Pancreas (tissue), 10 donors: ENCODE measurements around the gene SMARCC2. TPM values are rescaled to one million over a fixed set of nuclear protein-coding genes. Genes with fewer than 3 reads are reported as not detected.
A peak's percentile ranks its signal among the peaks of the same experiment; 100 is the strongest.

Experiments used
- ATAC-seq, 4 donors: fragments of 200-7000 bp; cut with Tn5 transposase; one replicate each; pipeline versions ENCODE4 v1.8.0 to v1.9.1; 2020; ENCODE audit warnings: mild to moderate bottlenecking in 4 of 4, moderate library complexity in 4 of 4
- DNase-seq, 6 donors: peaks; one replicate each; pipeline ENCODE4 v3.0.0-alpha.2; 2020
- FAIRE-seq: peaks from 2 replicates; lab custom pipeline; 2012; peaks lifted over from hg19 to GRCh38; lab: Jason Lieb, UNC
- H3K27ac ChIP-seq, 4 donors: fragments of 200-600 bp; sonication (generic); 1 replicate in 3 of 4; 2 replicates in 1 of 4; pipeline versions ENCODE4 v1.5.0 to v1.8.0; 2020
- H3K27me3 ChIP-seq, 4 donors: fragments of 200-600 bp; one replicate each; pipeline ENCODE4 v1.8.0; 2021
- H3K36me3 ChIP-seq, 3 donors: fragments of 200-600 bp; sonication (generic) in 1 of 3; one replicate each; pipeline versions ENCODE4 v1.5.0 to v1.8.0; 2020 to 2021
- H3K4me1 ChIP-seq, 3 donors: fragments of 200-600 bp; one replicate each; pipeline ENCODE4 v1.8.0; 2021
- H3K4me3 ChIP-seq, 4 donors: fragments of 200-600 bp; sonication (generic) in 2 of 4; one replicate each; pipeline versions ENCODE4 v1.5.0 to v1.8.0; 2020 to 2021
- H3K9me3 ChIP-seq, 4 donors: fragments of 200-600 bp; one replicate each; pipeline ENCODE4 v1.8.0; 2021
- WGBS, 2 donors: extraction: QIAGEN DNeasy Blood & Tissue Kit; methylation state at CpG; one replicate each; pipeline ENCODE4 v1.1.7; 2013; 5-methylcytosine and 5-hydroxymethylcytosine counted together
- intact Hi-C, 3 donors: fragments of 100-400 bp; cut with DNase I; formaldehyde crosslinking; loops; one replicate each; pipeline versions ENCODE4 v1.11.1 to v1.14.2; 2022
- polyA plus RNA-seq, 2 donors: library from polyadenylated mRNA; stranded (reverse); fragments of 200-250 nt; gene quantifications; one replicate each; pipeline ENCODE4 v1.2.3, GENCODE V29; 2013
- total RNA-seq, 6 donors: library from RNA; stranded (reverse); fragmentation: NEBNext Ultra II Directional in 4 of 6; extraction: Animal tissue kit (Norgen Biotek cat#: 25700) in 4 of 6; gene quantifications; one replicate each; pipeline versions ENCODE4 v1.2.1 to v1.2.4, GENCODE V29; 2021 to 2023
- TF ChIP-seq, protein P1 (sequence below), 4 donors: fragments of 200-600 bp; sonication (generic) in 3 of 4; IDR thresholded peaks; one replicate each; pipeline versions ENCODE4 v1.5.0 to v1.8.0; 2021; ENCODE audit warnings: antibody characterized with exemption in 4 of 4
- donor health status: healthy with polysubstance abuse.
- donor health status: DM: no; HTN: no; CAD: no; lungs with moderate emphysema.
- donor health status: DM: no; HTN: no; CAD: no.
- donor health status: control.
- donor health status: control.
- donor health status: Bipolar disorder and iron deficiency.
- donor health status: DM: yes; HTN: yes; CAD: no.
- donor health status: DM: no; HTN: no; CAD: no.
- donor health status: DM: no; HTN: no; CAD: no.
- donor health status: DM: yes; HTN: yes; CAD: no.

The SMARCC2 gene
- total and polyA plus RNA-seq, 8 donors: 26.3 to 64.5 (median 38.2) TPM

DNA sequence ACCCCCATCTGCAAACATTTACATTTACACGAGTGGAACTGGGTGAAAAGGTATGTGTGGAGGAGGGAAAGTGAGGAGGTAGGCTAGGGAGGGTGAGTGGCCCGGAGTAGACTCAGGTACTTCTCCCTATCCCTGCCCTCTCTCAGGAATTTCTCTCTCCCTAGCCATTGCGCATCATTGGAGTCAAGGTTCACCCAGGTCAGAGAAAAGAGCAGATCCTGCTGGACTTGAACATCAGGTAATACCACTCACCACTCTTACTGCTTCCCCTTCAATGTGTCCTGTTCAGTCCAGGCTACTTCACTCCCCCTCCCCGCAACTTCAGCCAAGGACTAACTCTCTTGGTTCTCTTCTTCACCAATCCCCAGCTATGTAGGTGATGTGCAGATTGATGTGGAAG is 58.4 kb downstream of the SMARCC2 start:
- H3K27ac ChIP-seq: no peak overlapping the region
- intact Hi-C loops: no loop called here
- no peaks in the 10 kb centered on the region for H3K27me3 ChIP-seq
- ATAC-seq: no peak
- WGBS, 2 donors: 83 to 88% methylated on average over 4 of the region's 4 CpGs
- peaks cover 3 to 44% (median 4%) of the 10 kb centered on the region in 3 donors for H3K36me3 ChIP-seq
- H3K9me3 ChIP-seq: no peaks in the 10 kb centered on the region
- DNase-seq: no peak
- TF ChIP-seq, protein P1, sequence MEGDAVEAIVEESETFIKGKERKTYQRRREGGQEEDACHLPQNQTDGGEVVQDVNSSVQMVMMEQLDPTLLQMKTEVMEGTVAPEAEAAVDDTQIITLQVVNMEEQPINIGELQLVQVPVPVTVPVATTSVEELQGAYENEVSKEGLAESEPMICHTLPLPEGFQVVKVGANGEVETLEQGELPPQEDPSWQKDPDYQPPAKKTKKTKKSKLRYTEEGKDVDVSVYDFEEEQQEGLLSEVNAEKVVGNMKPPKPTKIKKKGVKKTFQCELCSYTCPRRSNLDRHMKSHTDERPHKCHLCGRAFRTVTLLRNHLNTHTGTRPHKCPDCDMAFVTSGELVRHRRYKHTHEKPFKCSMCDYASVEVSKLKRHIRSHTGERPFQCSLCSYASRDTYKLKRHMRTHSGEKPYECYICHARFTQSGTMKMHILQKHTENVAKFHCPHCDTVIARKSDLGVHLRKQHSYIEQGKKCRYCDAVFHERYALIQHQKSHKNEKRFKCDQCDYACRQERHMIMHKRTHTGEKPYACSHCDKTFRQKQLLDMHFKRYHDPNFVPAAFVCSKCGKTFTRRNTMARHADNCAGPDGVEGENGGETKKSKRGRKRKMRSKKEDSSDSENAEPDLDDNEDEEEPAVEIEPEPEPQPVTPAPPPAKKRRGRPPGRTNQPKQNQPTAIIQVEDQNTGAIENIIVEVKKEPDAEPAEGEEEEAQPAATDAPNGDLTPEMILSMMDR (IDR thresholded peaks at IDR 0.05): no peak
- FAIRE-seq: no peak
- no peak overlapping the region for H3K4me3 ChIP-seq
- peaks cover 10 to 23% (median 12%) of the 10 kb centered on the region in 3 donors for H3K4me1 ChIP-seq

DNA sequence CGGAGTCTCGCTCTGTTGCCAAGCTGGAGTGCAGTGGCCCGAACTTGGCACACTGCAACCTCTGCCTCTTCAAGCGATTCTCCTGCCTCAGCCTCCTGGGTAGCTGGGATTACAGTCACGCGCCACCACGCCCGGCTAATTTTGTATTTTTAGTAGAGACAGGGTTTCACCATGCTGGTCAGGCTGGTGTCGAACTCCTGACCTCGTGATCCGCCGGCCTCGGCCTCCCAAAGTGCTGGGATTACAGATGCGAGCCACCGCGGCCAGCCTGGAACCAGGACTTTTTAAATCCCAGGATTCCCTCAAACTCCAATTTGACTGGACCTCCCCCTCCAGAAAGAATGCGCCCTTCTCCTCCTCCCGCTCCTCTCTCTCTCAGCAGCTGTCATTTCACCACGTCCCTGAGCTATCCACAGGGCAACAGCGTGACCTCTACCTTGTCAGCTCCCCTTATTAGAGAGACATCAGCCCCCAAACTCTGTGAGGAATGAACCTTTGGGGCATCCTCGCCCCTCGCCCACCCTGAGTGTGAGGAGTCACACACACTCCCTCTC is 59.3 kb downstream of the SMARCC2 start:
- H3K4me3 ChIP-seq: peak overlapping the region in 1 of 4 donors; percentile 72
- ATAC-seq: no peak
- peak overlapping the region in 1 of 4 donors; percentile 79 for H3K27ac ChIP-seq
- TF ChIP-seq, protein P1 (IDR thresholded peaks at IDR 0.05): no peak
- WGBS, 2 donors: 77 to 81% methylated on average over 22 of the region's 22 CpGs
- no peak for DNase-seq
- FAIRE-seq: no peak
- H3K36me3 ChIP-seq: peaks cover 3 to 44% (median 4%) of the 10 kb centered on the region in 3 donors
- no peaks in the 10 kb centered on the region for H3K9me3 ChIP-seq
- intact Hi-C loops: loop anchor here in 1 of 3 donors (10.0 kb wide), 1 partner anchor 325 kb away; the partner anchor contains the start of gene MIP
- H3K27me3 ChIP-seq: no peaks in the 10 kb centered on the region
- peaks cover 10 to 27% (median 12%) of the 10 kb centered on the region in 3 donors for H3K4me1 ChIP-seq

GRCh38 chr12:56129206-56129941 is 59.9 kb downstream of the SMARCC2 start:
- FAIRE-seq (no peak), DNase-seq (peak in 5 of 6 donors; percentile 58 to 86 (median 66)), ATAC-seq (peak; percentile 30 to 61 (median 51))
- peak overlapping the region; percentile 64 to 82 (median 76) for H3K4me3 ChIP-seq
- H3K9me3 ChIP-seq: no peaks in the 10 kb centered on the region
- 4 to 5% methylated on average over 29 of the region's 29 CpGs for WGBS, 2 donors
- intact Hi-C loops: loop anchor here in 1 of 3 donors (10.0 kb wide), 1 partner anchor 325 kb away; the partner anchor contains the start of gene MIP
- peaks cover 3 to 38% (median 4%) of the 10 kb centered on the region in 3 donors for H3K36me3 ChIP-seq
- peaks cover 10 to 27% (median 12%) of the 10 kb centered on the region in 3 donors for H3K4me1 ChIP-seq
- H3K27me3 ChIP-seq: no peaks in the 10 kb centered on the region
- H3K27ac ChIP-seq: peak overlapping the region; percentile 67 to 89 (median 77)
- TF ChIP-seq, protein P1 (IDR thresholded peaks at IDR 0.05): no peak

DNA sequence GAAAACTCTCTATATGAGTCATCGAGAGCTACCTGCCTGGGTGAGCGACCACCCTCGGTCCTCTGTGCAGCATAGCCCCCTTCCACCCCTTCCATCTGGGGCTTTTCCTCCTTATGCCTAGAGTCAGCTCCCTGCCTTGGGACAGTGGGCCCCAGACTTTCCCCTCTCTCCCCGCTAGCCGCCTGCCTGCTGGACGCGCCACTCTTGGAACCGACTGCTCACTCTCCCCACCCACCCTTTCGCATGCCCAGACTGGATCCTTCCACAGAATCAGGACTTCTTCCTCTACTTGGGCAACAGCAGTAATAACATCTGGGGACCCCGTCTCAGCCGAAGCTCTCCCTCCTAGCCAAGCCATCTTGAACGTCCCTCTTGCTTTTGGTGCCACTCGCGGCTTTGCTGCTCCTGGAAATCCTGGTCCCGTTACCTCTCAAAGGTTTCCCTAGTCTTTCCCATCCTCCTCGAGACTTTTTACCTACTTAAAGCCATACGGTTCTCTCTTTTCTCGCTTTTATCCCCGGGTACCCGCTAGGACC is 60.5 kb downstream of the SMARCC2 start:
- ATAC-seq (peak; percentile 4 to 15 (median 12)), DNase-seq (peak in 1 of 6 donors; percentile 40), FAIRE-seq (no peak)
- Histone ChIP-seq H3K9me3 (no peaks in the 10 kb centered on the region), H3K36me3 (peaks cover 3 to 32% (median 4%) of the 10 kb centered on the region in 3 donors), H3K4me3 (peak overlapping the region; percentile 64 to 82 (median 76)), H3K27me3 (no peaks in the 10 kb centered on the region), H3K4me1 (peaks cover 10 to 27% (median 12%) of the 10 kb centered on the region in 3 donors), H3K27ac (peak overlapping the region; percentile 67 to 89 (median 77))
- TF ChIP-seq, protein P1 (IDR thresholded peaks at IDR 0.05): no peak
- 0% methylated on average over 20 of the region's 20 CpGs for WGBS, 2 donors
- intact Hi-C loops: loop anchor here in 1 of 3 donors (10.0 kb wide), 1 partner anchor 326 kb away; the partner anchor contains the start of gene MIP
